Activated T-cell treated with anti-CD3 and anti-CD28 coated beads for 1 hour (primary cell): Measurements from ENCODE around the gene CFAP299.
"Not testable (repeated sequence)": the region's sequence is repeated elsewhere in the genome, so short reads cannot be mapped to it uniquely, and the experiment has no call there.

ENCODE experiments used
- DNase-seq: peaks from one replicate; pipeline ENCODE4 v3.0.0-alpha.2; 2020; ENCODE audit warnings: low read depth

The CFAP299 gene

GRCh38 chr4:80730158-80730557, 394.6 kb downstream of the CFAP299 start:
- no peak for DNase-seq

GRCh38 chr4:80731436-80731835, 395.9 kb downstream of the CFAP299 start:
- no peak for DNase-seq

GRCh38 chr4:80732010-80732409, 396.5 kb downstream of the CFAP299 start:
- DNase-seq = no peak

- no peak for DNase-seq
Observed at GRCh38 chr4:80740375-80740774, 404.8 kb downstream of the CFAP299 start.

GRCh38 chr4:80749558-80749957, 414.0 kb downstream of the CFAP299 start:
- not testable (repeated sequence) for DNase-seq

- no peak for DNase-seq
Observed at GRCh38 chr4:80751200-80751599, 415.7 kb downstream of the CFAP299 start.

GRCh38 chr4:80767944-80768343, 432.4 kb downstream of the CFAP299 start:
- DNase-seq = no peak

- no peak for DNase-seq
Observed at GRCh38 chr4:80776168-80776567, 440.6 kb downstream of the CFAP299 start.

GRCh38 chr4:80781431-80781830, 445.9 kb downstream of the CFAP299 start:
- DNase-seq = no peak

GRCh38 chr4:80787306-80787705, 451.8 kb downstream of the CFAP299 start:
- no peak for DNase-seq

- DNase-seq = no peak
Observed at GRCh38 chr4:80788798-80789197, 453.3 kb downstream of the CFAP299 start.

GRCh38 chr4:80790152-80790551, 454.6 kb downstream of the CFAP299 start:
- no peak for DNase-seq

GRCh38 chr4:80793660-80794059, 458.1 kb downstream of the CFAP299 start:
- DNase-seq = not testable (repeated sequence)

GRCh38 chr4:80798082-80798481, 462.6 kb downstream of the CFAP299 start:
- DNase-seq = no peak

- not testable (repeated sequence) for DNase-seq
Observed at GRCh38 chr4:80800719-80801118, 465.2 kb downstream of the CFAP299 start.

GRCh38 chr4:80803337-80803736, 467.8 kb downstream of the CFAP299 start:
- no peak for DNase-seq

GRCh38 chr4:80806472-80806871, 470.9 kb downstream of the CFAP299 start:
- no peak for DNase-seq

- DNase-seq = no peak
Observed at GRCh38 chr4:80809039-80809729, 473.7 kb downstream of the CFAP299 start.

GRCh38 chr4:80811406-80811805, 475.9 kb downstream of the CFAP299 start:
- DNase-seq = no peak

GRCh38 chr4:80812145-80812544, 476.6 kb downstream of the CFAP299 start:
- no peak for DNase-seq

GRCh38 chr4:80814266-80814665, 478.7 kb downstream of the CFAP299 start:
- DNase-seq = no peak

GRCh38 chr4:80831383-80832361, 496.1 kb downstream of the CFAP299 start:
- DNase-seq = no peak

GRCh38 chr4:80839281-80839680, 503.8 kb downstream of the CFAP299 start:
- DNase-seq = no peak
